GM10266 (cell line): ENCODE measurements around the gene PPM1B.
"Not testable (repeated sequence)": the region's sequence is repeated elsewhere in the genome, so short reads cannot be mapped to it uniquely, and the experiment has no call there.

Experiments
- DNase-seq: peaks from one replicate; pipeline ENCODE4 v3.0.0; 2012; ENCODE audit errors: extremely low spot score
- TF ChIP-seq, protein P1 (sequence below): IDR thresholded peaks from 2 replicates; pipeline ENCODE4 v1.5.1; 2012; ENCODE audit warnings: mild to moderate bottlenecking, low read depth; ENCODE audit not compliant: control insufficient read depth, insufficient read depth; ENCODE audit errors: missing control alignments

PPM1B gene

DNA sequence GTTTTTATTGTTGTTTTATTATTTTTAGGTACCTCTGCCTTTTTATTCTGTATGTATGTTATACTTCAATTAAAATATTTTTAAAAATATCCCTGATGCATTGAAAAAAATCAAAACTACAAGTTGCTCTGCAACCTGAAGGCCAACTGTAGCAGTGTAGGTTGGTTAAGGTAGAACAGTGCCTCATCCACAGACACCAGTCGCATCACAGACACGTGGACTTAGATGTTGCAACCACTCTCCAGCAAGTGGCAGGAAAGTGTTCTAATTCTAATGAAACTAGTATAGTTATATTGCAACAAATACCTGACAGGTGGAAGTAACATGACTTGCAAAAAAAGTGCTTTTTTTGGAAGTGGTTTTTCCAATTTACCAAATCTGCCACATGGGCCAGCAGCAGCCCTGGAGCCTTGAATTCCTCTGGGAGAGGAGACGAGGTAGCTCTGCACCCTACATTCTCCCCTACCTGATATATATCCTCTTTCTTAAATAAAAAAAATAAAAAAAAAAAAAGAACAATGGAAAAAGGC lies 78.2 kb downstream of the PPM1B start:
- no peak for DNase-seq
- TF ChIP-seq, protein P1, sequence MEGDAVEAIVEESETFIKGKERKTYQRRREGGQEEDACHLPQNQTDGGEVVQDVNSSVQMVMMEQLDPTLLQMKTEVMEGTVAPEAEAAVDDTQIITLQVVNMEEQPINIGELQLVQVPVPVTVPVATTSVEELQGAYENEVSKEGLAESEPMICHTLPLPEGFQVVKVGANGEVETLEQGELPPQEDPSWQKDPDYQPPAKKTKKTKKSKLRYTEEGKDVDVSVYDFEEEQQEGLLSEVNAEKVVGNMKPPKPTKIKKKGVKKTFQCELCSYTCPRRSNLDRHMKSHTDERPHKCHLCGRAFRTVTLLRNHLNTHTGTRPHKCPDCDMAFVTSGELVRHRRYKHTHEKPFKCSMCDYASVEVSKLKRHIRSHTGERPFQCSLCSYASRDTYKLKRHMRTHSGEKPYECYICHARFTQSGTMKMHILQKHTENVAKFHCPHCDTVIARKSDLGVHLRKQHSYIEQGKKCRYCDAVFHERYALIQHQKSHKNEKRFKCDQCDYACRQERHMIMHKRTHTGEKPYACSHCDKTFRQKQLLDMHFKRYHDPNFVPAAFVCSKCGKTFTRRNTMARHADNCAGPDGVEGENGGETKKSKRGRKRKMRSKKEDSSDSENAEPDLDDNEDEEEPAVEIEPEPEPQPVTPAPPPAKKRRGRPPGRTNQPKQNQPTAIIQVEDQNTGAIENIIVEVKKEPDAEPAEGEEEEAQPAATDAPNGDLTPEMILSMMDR, result no peak

DNA sequence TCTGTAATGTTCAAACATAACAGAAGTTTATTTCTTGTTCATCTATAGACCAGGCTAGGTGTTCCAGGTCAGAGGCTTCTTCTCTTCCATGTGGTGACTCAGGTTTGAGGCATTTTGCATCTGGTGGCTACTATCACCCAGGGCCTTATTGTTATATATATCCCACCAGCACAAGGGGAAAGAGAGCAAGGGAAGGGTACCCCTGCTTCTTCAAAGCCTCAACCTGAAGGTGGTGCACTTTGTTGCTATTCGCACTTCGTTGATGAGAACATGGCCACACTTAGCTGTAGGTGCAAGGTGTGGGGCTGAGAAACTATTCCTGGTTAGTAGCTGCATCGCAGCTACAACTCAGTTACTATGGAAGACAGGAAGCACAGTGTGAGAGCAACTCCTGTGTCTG lies 79.2 kb downstream of the PPM1B start:
- no peak for DNase-seq
- TF ChIP-seq, protein P1, result no peak

DNA sequence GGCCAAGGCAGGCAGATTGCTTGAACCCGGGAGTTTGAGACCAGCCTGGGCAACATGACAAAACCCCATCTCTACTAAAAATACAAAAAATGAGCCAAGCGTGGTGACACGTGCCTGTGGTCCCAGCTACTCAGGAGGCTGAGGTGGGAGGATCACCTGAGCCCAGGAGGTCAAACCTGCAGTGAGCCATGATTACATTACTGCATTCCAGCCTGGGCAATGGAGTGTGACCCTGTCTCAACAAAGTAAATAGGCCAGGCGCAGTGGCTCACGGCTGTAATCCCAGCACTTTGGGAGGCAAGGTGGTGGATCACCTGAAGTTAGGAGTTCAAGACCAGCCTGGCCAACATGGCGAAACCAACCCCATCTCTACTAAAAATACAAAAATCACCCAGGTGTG lies 80.6 kb downstream of the PPM1B start:
- DNase-seq, result not testable (repeated sequence)

DNA sequence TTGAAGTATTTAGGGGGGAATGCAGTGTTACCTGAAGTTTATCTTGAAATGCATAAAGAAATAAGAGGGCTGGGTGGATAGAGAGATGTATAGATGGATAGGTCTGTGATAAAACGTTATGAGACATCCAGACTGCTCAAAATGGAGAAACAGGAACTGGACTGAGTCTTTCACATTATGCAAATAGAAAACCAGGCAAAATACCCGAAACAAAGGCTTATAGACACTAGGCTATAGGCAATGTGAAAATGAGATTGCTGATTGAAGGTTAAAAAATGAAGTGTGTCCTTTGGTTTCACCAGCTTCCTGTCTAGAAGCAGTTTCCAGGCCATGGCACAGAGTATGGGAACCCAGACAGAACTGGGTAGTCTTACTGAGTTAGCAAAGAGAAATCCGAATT lies 81.7 kb downstream of the PPM1B start:
- TF ChIP-seq, protein P1, result no peak
- DNase-seq, result no peak

DNA sequence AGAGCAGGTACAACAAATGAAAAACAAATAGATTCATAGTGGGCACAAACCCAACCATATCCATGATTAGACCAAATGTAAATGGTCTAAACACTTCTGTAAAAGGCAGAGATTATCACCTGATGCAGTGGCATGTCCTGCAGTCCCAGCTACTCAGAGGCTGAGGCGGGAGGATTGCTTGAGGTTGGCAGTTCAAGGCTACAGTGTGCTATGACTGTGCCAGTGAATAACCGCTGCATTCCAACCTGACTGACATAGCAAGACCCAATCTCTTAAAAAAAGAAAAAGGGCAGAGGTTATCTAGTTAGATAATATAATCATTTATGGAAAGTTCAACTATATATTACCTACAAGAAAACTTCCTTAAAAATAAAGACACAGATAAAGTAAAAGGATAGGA lies 85.3 kb downstream of the PPM1B start:
- TF ChIP-seq, protein P1, result no peak
- no peak for DNase-seq

DNA sequence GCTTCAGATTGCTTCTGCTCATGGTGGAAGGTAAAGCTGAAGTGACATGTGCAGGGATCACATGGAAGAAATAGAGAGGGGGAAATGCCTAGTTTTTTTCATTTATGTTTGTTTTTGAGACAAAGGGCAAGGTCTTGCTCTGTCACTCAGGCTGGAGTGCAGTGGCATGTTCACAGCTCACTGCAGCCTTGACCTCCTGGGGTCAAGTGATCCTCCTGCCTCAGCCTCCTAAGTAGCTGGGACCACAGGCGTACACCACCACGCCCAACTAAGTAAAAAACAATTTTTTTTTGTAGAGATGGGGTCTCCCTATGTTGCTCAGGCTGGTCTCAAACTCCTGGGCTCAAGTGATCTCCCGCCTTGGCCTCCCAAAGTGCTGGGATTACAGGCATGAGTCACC lies 87.0 kb downstream of the PPM1B start:
- DNase-seq, result not testable (repeated sequence)

DNA sequence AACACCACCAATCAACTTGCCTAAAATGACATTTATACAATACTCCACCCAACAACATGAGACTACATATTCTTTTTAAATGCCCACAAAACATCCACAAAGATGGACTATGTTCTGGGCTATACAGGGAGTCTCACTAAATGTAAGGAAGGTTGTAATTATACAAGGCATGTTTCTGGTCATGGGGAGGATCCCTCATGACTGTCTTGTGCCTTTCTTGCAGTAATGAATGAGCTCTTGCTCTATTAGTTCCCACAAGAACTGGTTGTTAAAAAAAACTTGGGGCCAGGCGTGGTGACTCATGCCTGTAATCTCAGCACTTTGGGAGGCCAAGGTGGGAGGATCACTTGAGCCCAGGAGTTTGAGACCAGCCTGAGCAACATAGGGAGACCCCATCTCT lies 89.1 kb downstream of the PPM1B start:
- not testable (repeated sequence) for DNase-seq

DNA sequence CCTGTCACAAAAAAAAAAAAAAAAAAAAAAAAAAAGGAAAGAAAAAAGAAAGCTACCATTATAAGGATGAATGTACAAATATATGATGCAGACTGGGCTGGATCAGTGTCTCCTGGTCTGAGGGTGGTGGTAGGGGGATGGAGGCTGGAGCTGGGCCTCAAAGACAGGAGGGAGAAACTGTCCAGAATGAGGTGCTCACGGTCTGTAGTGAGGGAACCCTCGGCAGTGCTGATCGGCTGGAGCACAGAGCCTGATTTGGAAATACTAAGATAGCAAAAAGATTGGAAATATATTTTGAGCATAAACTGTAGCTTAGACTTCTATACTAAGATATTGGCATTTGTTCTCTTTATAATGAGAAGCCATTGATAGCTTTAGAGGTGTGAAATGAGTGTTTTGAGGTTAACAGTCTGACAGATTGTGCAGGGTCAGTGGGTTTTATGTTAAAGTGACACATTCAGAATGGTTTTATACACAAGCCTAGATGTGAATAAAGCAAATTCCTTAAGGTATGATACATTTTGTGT lies 98.7 kb downstream of the PPM1B start:
- TF ChIP-seq, protein P1, result no peak
- DNase-seq, result no peak

DNA sequence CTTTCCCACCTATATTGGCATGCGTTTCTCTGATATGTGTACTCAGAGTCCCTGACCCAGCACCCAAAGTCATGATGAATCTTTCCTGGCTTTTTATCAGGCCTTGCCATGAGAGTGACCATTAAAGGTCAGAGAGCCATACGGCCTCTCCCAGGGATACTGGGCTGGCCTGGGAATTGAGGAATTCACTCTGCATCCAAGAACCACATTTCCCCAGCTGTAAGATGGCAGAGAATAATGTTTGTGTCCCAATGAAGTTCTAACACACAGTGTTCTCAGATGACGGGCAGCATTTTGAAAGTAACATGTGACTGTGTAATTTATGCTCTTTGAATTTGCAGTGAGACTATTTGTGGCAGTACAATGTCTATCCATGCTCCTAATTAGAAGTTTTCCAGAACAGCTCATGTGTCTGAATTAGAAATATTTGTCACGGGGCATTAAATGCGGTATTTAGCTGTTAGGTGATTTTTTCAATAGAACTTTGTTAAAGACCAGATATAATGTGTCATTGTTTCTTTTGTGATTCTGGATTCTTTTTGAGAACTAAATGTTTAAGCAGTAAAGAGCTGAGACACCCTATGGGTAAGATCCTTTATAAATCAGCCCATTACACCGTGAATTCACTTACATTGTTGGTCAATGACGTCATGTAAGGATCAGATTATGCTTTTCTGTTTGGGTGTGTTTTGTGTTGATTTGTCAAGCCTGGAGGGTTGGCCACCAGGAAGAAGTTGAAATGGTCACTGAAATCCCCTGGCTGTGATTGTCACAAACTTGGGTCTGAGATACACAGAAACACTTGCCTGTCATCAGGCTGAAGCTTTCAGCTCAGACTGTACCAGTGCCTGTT lies 99.3 kb downstream of the PPM1B start:
- DNase-seq, result no peak
- TF ChIP-seq, protein P1, result no peak
